ENCODE results near the gene PCMTD2.

- TF ChIP-seq CTCF (IDR thresholded peaks at IDR 0.05) = no peak
- TF ChIP-seq POLR2A (IDR thresholded peaks at IDR 0.05) = no peak
These were observed 2.1 kb upstream of the PCMTD2 start for GRCh38 chr20:64253443-64253842.

Measured in stomach (tissue), 4 donors.